Stomach smooth muscle (tissue), 2 donors: ENCODE data around the gene RHBDD2.
A peak's percentile ranks its signal among the peaks of the same experiment; 100 is the strongest.
"Not testable (repeated sequence)": the region's sequence is repeated elsewhere in the genome, so short reads cannot be mapped to it uniquely, and the experiment has no call there.

Experiments
- H3K27ac ChIP-seq: one replicate; pipeline ENCODE4 v1.7.0; 2013; ENCODE audit warnings: mild to moderate bottlenecking, low read length, inconsistent platforms
- H3K27me3 ChIP-seq, 2 donors: one replicate each; pipeline ENCODE4 v1.7.0; 2013; ENCODE audit warnings: low read length in 2 of 2; ENCODE audit not compliant: insufficient read depth in 2 of 2, control insufficient read depth in 1 of 2
- H3K36me3 ChIP-seq, 2 donors: one replicate each; pipeline ENCODE4 v1.7.0; 2013; ENCODE audit warnings: low read length in 2 of 2; ENCODE audit not compliant: control insufficient read depth in 2 of 2, insufficient read depth in 2 of 2
- H3K4me1 ChIP-seq: one replicate; pipeline ENCODE4 v1.7.0; 2013; ENCODE audit warnings: low read length; ENCODE audit not compliant: control insufficient read depth, insufficient read depth
- H3K4me3 ChIP-seq, 2 donors: one replicate each; pipeline ENCODE4 v1.7.0; 2013; ENCODE audit warnings: low read length in 2 of 2
- H3K9ac ChIP-seq, 2 donors: one replicate each; pipeline ENCODE4 v1.7.0; 2013; ENCODE audit warnings: low read length in 2 of 2, mild to moderate bottlenecking in 1 of 2
- H3K9me3 ChIP-seq, 2 donors: one replicate each; pipeline ENCODE4 v1.7.0; 2013; ENCODE audit warnings: low read length in 2 of 2; ENCODE audit not compliant: control insufficient read depth in 2 of 2
- donor health status: healthy.
- donor health status: Pancreatic carcinoma.

Gene RHBDD2

DNA sequence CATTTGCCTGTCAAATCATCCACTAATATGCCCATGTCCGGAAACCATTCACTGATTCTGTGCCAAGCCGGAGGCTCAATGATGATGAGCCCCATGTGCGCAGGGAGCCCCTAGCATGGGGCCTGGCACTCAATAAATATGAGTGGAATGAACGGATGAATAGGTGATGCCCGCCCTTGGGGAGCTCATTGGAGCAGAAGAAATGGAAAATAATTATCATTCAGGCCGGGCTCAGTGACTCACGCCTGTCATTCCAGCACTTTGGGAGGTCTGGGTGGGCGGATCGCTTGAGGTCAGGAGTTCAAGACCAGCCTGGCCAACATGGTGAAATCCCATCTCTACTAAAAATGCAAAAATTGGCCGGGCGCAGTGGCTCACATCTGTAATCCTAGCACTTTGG, 11.0 kb downstream of the RHBDD2 start:
- no peaks in the 10 kb centered on the region for H3K27me3 ChIP-seq
- peaks cover 8 to 19% of the 10 kb centered on the region in 2 donors for H3K36me3 ChIP-seq
- H3K4me3 ChIP-seq = no peak overlapping the region
- H3K9ac ChIP-seq = no peak overlapping the region
- no peak overlapping the region for H3K27ac ChIP-seq
- peaks cover 13% of the 10 kb centered on the region for H3K4me1 ChIP-seq
- H3K9me3 ChIP-seq = no peaks in the 10 kb centered on the region

DNA sequence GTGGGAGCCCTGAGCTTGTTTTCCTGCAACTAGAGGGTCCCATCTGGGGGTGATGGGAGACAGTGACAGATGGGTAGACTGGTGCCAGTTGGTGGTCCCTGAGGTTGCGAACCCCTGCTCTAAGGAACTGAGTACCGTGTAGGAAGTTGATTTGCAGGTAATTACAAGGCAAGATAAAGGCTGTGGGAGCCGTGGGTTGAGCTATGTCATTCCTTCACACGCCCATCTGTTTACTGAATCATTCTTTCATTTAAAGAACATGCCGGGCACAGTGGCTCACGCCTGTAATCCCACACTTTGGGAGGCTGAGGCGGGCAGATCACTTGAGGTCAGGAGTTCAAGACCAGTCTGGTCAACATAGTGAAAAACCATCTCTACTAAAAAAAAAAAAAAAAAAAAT, 12.4 kb downstream of the RHBDD2 start:
- Histone ChIP-seq H3K36me3 (peaks cover 0 to 11% of the 10 kb centered on the region in 2 donors), H3K4me1 (peaks cover 13% of the 10 kb centered on the region)
- H3K27me3 ChIP-seq, H3K27ac ChIP-seq, H3K9me3 ChIP-seq, H3K9ac ChIP-seq, H3K4me3 ChIP-seq: not testable (repeated sequence)

- no peak overlapping the region for H3K27ac ChIP-seq
- H3K9ac ChIP-seq = no peak overlapping the region
- no peaks in the 10 kb centered on the region for H3K27me3 ChIP-seq
- peaks cover 13% of the 10 kb centered on the region for H3K4me1 ChIP-seq
- H3K4me3 ChIP-seq = no peak overlapping the region
- peaks cover 0 to 11% of the 10 kb centered on the region in 2 donors for H3K36me3 ChIP-seq
- H3K9me3 ChIP-seq = no peaks in the 10 kb centered on the region
Measured at GRCh38 chr7:75891815-75892411, 13.1 kb downstream of the RHBDD2 start.

GRCh38 chr7:75892634-75893272, 13.9 kb downstream of the RHBDD2 start:
- H3K36me3 ChIP-seq = peaks cover 0 to 8% of the 10 kb centered on the region in 2 donors
- H3K9ac ChIP-seq = no peak overlapping the region
- H3K27ac ChIP-seq = no peak overlapping the region
- no peaks in the 10 kb centered on the region for H3K27me3 ChIP-seq
- no peaks in the 10 kb centered on the region for H3K9me3 ChIP-seq
- H3K4me3 ChIP-seq = peak overlapping the region in 1 of 2 donors; percentile 8
- peaks cover 13% of the 10 kb centered on the region for H3K4me1 ChIP-seq

- no peaks in the 10 kb centered on the region for H3K27me3 ChIP-seq
Measured at GRCh38 chr7:75896803-75897327, 18.0 kb downstream of the RHBDD2 start.

DNA sequence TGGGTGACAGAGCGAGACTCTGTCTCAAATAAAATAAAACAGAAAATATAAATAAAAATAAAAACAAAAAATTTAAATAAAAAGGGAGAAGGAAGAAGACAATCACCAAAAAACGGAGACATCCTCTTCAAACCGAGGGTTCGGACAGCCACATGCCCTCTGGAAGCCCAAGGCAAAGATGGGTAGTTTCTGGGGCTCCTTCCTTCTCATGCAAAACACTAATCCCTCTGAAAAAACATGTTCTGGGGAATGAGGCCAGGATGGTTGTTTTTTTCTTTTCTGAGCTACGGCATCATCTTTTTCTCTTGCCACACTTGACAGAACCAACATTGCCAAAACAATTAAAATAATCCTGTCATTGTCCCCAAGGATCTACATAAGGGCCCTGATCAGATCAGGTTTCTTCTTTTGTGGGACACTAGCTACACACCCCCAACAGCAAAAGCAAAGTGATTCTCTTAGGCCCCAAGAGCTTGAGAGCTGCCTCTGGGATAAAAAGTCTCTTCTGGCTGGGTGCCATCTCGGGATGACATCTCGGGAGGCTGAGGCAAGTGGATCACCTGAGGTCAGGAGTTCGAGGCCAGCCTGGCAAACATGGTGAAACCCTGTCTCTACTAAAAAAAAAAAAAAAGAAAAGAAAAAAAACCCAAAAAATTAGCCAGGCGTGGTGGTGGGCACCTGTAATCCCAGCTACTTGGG, 21.9 kb downstream of the RHBDD2 start:
- Histone ChIP-seq H3K9ac (no peak overlapping the region), H3K4me3 (no peak overlapping the region), H3K27ac (no peak overlapping the region), H3K4me1 (peaks cover 2% of the 10 kb centered on the region), H3K27me3 (no peaks in the 10 kb centered on the region), H3K9me3 (no peaks in the 10 kb centered on the region), H3K36me3 (peaks cover 0 to 2% of the 10 kb centered on the region in 2 donors)

More at GRCh38 chr7:75896803-75897327, 18.0 kb downstream of the RHBDD2 start:
- Histone ChIP-seq H3K9me3 (no peaks in the 10 kb centered on the region), H3K4me3 (no peak overlapping the region), H3K27ac (no peak overlapping the region), H3K4me1 (peaks cover 8% of the 10 kb centered on the region), H3K9ac (no peak overlapping the region), H3K36me3 (peaks cover 0 to 2% of the 10 kb centered on the region in 2 donors)

DNA sequence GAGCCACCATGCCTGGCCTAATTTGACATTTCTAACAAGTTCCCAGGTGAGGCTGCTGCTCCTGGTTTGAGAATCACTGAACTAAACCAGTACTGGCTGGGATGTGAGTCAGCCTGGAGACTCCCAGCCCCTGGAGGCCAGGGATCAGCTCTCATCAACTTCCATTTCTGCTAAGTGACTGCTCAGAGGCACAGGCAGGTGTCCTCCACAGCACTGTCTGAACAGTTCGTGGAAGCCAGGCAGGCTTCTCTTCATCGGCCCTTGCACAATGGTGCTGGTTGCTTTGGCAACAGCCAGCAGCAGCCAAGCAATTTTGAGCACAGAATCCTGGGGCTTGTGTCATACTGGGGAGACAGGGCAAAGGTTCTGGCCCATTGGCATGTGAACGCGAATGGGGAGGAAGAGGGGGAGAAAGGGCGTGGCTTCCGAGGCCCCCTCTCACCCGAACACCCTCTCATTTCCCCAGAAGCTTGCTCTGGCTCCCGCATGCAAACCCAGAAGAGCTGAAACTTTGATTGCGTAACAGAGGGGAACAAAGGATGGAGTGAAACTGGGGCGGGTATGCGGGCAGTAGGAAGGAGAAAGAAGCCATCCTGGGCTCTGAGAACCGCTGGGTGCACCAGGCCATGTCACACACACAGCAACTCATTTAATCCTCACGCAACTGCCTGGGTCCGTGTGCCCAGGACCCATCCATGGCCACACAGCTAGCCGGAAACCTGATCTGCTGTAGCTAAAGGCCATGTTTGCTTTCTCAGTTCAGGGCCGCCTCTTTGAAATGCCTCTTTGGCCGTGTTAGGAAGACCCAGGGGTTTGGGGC, 27.2 kb downstream of the RHBDD2 start:
- H3K36me3 ChIP-seq = no peaks in the 10 kb centered on the region
- H3K4me3 ChIP-seq = no peak overlapping the region
- no peak overlapping the region for H3K9ac ChIP-seq
- H3K27ac ChIP-seq = no peak overlapping the region
- no peaks in the 10 kb centered on the region for H3K27me3 ChIP-seq
- peaks cover 3% of the 10 kb centered on the region for H3K4me1 ChIP-seq
- no peaks in the 10 kb centered on the region for H3K9me3 ChIP-seq

GRCh38 chr7:75906991-75907667, 28.3 kb downstream of the RHBDD2 start:
- H3K27ac ChIP-seq = no peak overlapping the region
- no peak overlapping the region for H3K9ac ChIP-seq
- peaks cover 3% of the 10 kb centered on the region for H3K4me1 ChIP-seq
- no peak overlapping the region for H3K4me3 ChIP-seq
- no peaks in the 10 kb centered on the region for H3K27me3 ChIP-seq
- no peaks in the 10 kb centered on the region for H3K9me3 ChIP-seq
- H3K36me3 ChIP-seq = no peaks in the 10 kb centered on the region

- not testable (repeated sequence) for H3K4me3 ChIP-seq, H3K9me3 ChIP-seq, H3K27ac ChIP-seq, H3K27me3 ChIP-seq, H3K4me1 ChIP-seq, H3K36me3 ChIP-seq, H3K9ac ChIP-seq
Measured at GRCh38 chr7:75907668-75908039, 28.8 kb downstream of the RHBDD2 start.

DNA sequence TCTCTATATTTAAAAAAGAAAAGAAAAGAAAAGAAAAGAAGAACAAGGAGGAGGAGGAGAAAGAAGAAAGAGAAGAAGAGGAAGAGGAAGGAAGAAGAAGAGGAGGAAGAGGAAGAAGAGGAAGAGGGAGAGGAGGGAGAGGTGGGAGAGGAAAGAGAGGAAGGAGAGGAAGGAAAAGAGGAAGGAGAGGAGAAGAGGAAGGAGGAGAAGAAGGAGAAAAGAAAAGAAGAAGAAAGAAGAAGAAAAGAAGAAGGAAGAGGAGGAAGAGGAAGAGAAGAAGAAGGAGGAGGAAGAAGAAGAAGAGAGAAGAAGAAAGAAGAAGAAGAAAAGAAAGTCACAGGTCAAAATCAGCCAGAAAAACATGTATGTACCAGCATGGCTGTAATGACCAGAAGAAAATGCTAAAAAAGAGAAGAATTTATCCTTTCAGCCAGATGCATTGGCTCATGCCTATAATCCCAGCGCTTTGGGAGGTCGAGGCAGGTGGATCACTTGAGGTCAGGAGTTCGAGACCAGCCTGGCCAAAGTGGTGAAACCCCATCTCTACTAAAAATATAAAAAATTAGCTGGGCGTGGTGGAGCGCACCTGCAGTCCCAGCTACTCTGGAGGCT, 30.8 kb downstream of the RHBDD2 start:
- Histone ChIP-seq H3K27me3 (no peaks in the 10 kb centered on the region), H3K4me1 (peaks cover 13% of the 10 kb centered on the region), H3K27ac (no peak overlapping the region), H3K9me3 (no peaks in the 10 kb centered on the region), H3K9ac (no peak overlapping the region), H3K4me3 (no peak overlapping the region), H3K36me3 (no peaks in the 10 kb centered on the region)
